ENCODE data around the gene ABCA4.

DNA sequence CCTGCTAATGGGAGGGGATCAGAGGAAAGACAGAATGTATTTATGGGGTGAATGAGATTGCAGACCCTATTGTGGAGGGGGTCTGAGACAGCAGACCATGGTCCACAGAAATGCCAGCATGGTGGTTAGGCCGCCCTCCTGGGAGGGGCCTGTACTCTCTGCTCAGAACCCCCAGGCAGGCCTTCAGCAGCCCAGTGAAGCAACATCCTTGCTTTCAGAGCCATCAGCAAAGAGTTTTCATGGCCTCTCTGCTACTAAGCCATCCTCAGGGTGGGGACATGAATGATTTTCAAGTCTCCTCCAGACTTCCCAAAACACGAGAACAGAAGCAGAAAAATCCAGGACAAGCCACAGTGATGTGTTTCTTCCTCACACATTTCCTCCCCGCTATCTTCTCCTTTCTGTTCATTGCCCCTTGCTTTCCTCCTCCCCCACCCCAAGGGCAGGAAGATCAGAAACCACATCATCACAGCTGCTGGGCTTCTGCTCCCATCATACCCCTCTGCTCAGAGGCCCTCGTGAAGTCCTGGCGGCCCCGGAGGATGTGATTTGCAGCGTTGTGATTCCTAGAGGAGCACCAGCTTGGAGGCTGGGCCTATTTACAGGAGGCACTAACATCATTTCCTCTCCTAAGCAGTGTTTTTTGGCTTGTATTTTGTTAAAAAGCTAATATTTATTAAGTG is 48.0 kb downstream of the ABCA4 start:
- no peak for TF ChIP-seq POLR2A (IDR thresholded peaks at IDR 0.05)
- TF ChIP-seq, protein P1, sequence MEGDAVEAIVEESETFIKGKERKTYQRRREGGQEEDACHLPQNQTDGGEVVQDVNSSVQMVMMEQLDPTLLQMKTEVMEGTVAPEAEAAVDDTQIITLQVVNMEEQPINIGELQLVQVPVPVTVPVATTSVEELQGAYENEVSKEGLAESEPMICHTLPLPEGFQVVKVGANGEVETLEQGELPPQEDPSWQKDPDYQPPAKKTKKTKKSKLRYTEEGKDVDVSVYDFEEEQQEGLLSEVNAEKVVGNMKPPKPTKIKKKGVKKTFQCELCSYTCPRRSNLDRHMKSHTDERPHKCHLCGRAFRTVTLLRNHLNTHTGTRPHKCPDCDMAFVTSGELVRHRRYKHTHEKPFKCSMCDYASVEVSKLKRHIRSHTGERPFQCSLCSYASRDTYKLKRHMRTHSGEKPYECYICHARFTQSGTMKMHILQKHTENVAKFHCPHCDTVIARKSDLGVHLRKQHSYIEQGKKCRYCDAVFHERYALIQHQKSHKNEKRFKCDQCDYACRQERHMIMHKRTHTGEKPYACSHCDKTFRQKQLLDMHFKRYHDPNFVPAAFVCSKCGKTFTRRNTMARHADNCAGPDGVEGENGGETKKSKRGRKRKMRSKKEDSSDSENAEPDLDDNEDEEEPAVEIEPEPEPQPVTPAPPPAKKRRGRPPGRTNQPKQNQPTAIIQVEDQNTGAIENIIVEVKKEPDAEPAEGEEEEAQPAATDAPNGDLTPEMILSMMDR (IDR thresholded peaks at IDR 0.05) = no peak
